ENCODE measurements around the gene ZNF668. TPM values are rescaled to one million over a fixed set of nuclear protein-coding genes. Genes with fewer than 3 reads are reported as not detected.

ZNF668 gene
- total and polyA plus RNA-seq, 2 of the 13 experiments (the other 11 are each of a cell fraction or from before 2014, with no cell fraction given), result 3.8 to 9.8 TPM

- TF ChIP-seq LBX2 (CRISPR knock-in tag; IDR thresholded peaks at IDR 0.05; ENCODE audit: borderline replicate concordance) (peak; percentile 91; the same call in 1 of the 2 replicates), ZNF510 (CRISPR knock-in tag; IDR thresholded peaks at IDR 0.05; ENCODE audit: low read depth) (peak; percentile 74; the same call in 1 of the 2 replicates), HNRNPLL (IDR thresholded peaks at IDR 0.05; ENCODE audit: low read depth, low read length, poor library complexity, severe bottlenecking) (peak; percentile 77), RARA (CRISPR knock-in tag; IDR thresholded peaks at IDR 0.05) (peak; percentile 96), ZBTB21 (CRISPR knock-in tag; IDR thresholded peaks at IDR 0.05) (peak; percentile 66), USF2 (IDR thresholded peaks at IDR 0.05; ENCODE audit: low read depth, low read length) (peak; percentile 63; the same call in 1 of the 2 replicates), USF2 (CRISPR knock-in tag; IDR thresholded peaks at IDR 0.05; ENCODE audit: borderline replicate concordance) (peak; percentile 64), HIVEP1 (CRISPR knock-in tag; IDR thresholded peaks at IDR 0.05) (peak; percentile 93), CEBPG (CRISPR knock-in tag; IDR thresholded peaks at IDR 0.05) (peak; percentile 65; the same call in 1 of the 2 replicates), ZNF160 (CRISPR knock-in tag; IDR thresholded peaks at IDR 0.05) (peak; percentile 97), AGO2 (optimal IDR thresholded peaks at IDR 0.05; ENCODE audit: low read depth, low read length) (no peak), PAXIP1 (CRISPR knock-in tag; conservative IDR thresholded peaks at IDR 0.05) (peak; percentile 88), RFXAP (CRISPR knock-in tag; IDR thresholded peaks at IDR 0.05; ENCODE audit: borderline replicate concordance) (peak; percentile 95), SYNCRIP (IDR thresholded peaks at IDR 0.05; ENCODE audit: insufficient read depth, low read depth, low read length) (no peak), ZNF639 (CRISPR knock-in tag; conservative IDR thresholded peaks at IDR 0.05) (peak; percentile 96), ZNF362 (CRISPR knock-in tag; IDR thresholded peaks at IDR 0.05; ENCODE audit: borderline replicate concordance) (peak; percentile 73; the same call in 1 of the 2 replicates), CCDC6 (CRISPR knock-in tag; IDR thresholded peaks at IDR 0.05) (peak; percentile 98), NR2F6 (IDR thresholded peaks at IDR 0.05) (peak; percentile 51; the same call in 1 of the 2 replicates), NR2F6 (CRISPR knock-in tag; IDR thresholded peaks at IDR 0.05) (peak; percentile 96), ZSCAN31 (CRISPR knock-in tag; IDR thresholded peaks at IDR 0.05; ENCODE audit: low read depth) (peak; percentile 95), NFE2 (CRISPR knock-in tag; IDR thresholded peaks at IDR 0.05) (no peak), ZNF292 (CRISPR knock-in tag; IDR thresholded peaks at IDR 0.05; ENCODE audit: borderline replicate concordance, low read depth) (peak; percentile 94), ZSCAN29 (CRISPR knock-in tag; conservative IDR thresholded peaks at IDR 0.05) (peak; percentile 70; the same call in 1 of the 2 replicates)
Measured at GRCh38 chr16:31105677-31106213, 31.7 kb upstream of the ZNF668 start (continued).

Data from HepG2 (cell line).